HepG2 (cell line): ENCODE data around the gene ZFP90. TPM values are rescaled to one million over a fixed set of nuclear protein-coding genes. Genes with fewer than 3 reads are reported as not detected.

Experiments used
- ARNT2 ChIP-seq: sonication (generic); formaldehyde crosslinking; IDR thresholded peaks from 2 replicates; pipeline ENCODE4 v1.8.0; 2022; ENCODE audit warnings: mild to moderate bottlenecking, low read depth, missing genetic modification reagents, moderate library complexity
- FOXK2 ChIP-seq: fragments of 450-650 bp; IDR thresholded peaks from 2 replicates; pipeline ENCODE4 v1.6.1; 2016
- FOXO1 ChIP-seq: sonication (generic); formaldehyde crosslinking; IDR thresholded peaks from 2 replicates; pipeline ENCODE4 v1.4.0; 2020; ENCODE audit warnings: missing genetic modification reagents
- HMGA1 ChIP-seq: sonication (generic); formaldehyde crosslinking; conservative IDR thresholded peaks from 2 replicates; pipeline ENCODE4 v1.4.0; 2020; ENCODE audit warnings: missing genetic modification reagents
- MED8 ChIP-seq: sonication (generic); formaldehyde crosslinking; IDR thresholded peaks from 2 replicates; pipeline ENCODE4 v1.8.1; 2023; ENCODE audit warnings: mild to moderate bottlenecking, missing genetic modification reagents; ENCODE audit not compliant: insufficient replicate concordance
- MTA3 ChIP-seq: sonication (generic); formaldehyde crosslinking; IDR thresholded peaks from 2 replicates; pipeline ENCODE4 v1.4.0; 2020; ENCODE audit warnings: missing genetic modification reagents
- MYC ChIP-seq: sonication (generic); formaldehyde crosslinking; IDR thresholded peaks from 2 replicates; pipeline ENCODE4 v1.9.0; 2021; ENCODE audit warnings: missing genetic modification reagents, borderline replicate concordance
- SRY ChIP-seq: sonication (generic); formaldehyde crosslinking; IDR thresholded peaks from 2 replicates; pipeline ENCODE4 v1.8.0; 2022; ENCODE audit warnings: mild to moderate bottlenecking, missing genetic modification reagents
- TFE3 ChIP-seq: IDR thresholded peaks from 2 replicates; pipeline ENCODE4 v1.6.1; 2016
- ZNF180 ChIP-seq: sonication (generic); formaldehyde crosslinking; IDR thresholded peaks from 2 replicates; pipeline ENCODE4 v1.4.0; 2020; ENCODE audit warnings: low read depth, missing genetic modification reagents, borderline replicate concordance
- ZNF274 ChIP-seq: sonication (generic); formaldehyde crosslinking; IDR thresholded peaks from 2 replicates; pipeline ENCODE4 v1.5.1; 2020; ENCODE audit warnings: mild to moderate bottlenecking, missing genetic modification reagents
- ZNF354B ChIP-seq: sonication (generic); formaldehyde crosslinking; IDR thresholded peaks from 2 replicates; pipeline ENCODE4 v1.8.0; 2022; ENCODE audit warnings: mild to moderate bottlenecking, missing genetic modification reagents
- ZNF446 ChIP-seq: sonication (generic); formaldehyde crosslinking; IDR thresholded peaks from 2 replicates; pipeline ENCODE4 v1.5.0; 2020; ENCODE audit warnings: mild to moderate bottlenecking, missing genetic modification reagents
- ZNF615 ChIP-seq: sonication (generic); formaldehyde crosslinking; IDR thresholded peaks from 2 replicates; pipeline ENCODE4 v1.5.0; 2020; ENCODE audit warnings: mild to moderate bottlenecking, missing genetic modification reagents, borderline replicate concordance
- ZNF678 ChIP-seq: sonication (generic); formaldehyde crosslinking; IDR thresholded peaks from 2 replicates; pipeline ENCODE4 v1.4.0; 2020; ENCODE audit warnings: mild to moderate bottlenecking, missing genetic modification reagents
- polyA plus RNA-seq, 8 experiments: library from polyadenylated mRNA; depleted of rRNA in 3 of 8; stranded (reverse) in 7 of 8; unstranded in 1 of 8; fragments of >200 nt; fragmentation: Illumina TruSeq in 4 of 8; extraction: Trizol in 4 of 8; gene quantifications; 2 replicates each; pipeline versions ENCODE4 v1.2.1 to v1.2.3, GENCODE V29; 2011 to 2016; ENCODE audit warnings: low read depth in 4 of 8, missing spikeins in 1 of 8, mixed read lengths in 1 of 8; ENCODE audit not compliant: insufficient read depth in 1 of 8
- total RNA-seq, 5 experiments: library from RNA; depleted of rRNA; stranded (reverse); fragments of >200 nt; fragmentation: Illumina TruSeq; extraction: Trizol; gene quantifications; 2 replicates each; pipeline ENCODE4 v1.2.3, GENCODE V29; 2016; ENCODE audit warnings: low read depth in 1 of 5
- TF ChIP-seq, protein P1 (sequence below): sonication (generic); formaldehyde crosslinking; IDR thresholded peaks from 2 replicates; pipeline ENCODE4 v1.9.0; 2021; ENCODE audit warnings: missing genetic modification reagents, borderline replicate concordance
- TF ChIP-seq, protein P2 (sequence below): sonication (generic); formaldehyde crosslinking; IDR thresholded peaks from one replicate; pipeline ENCODE4 v1.5.1; 2020; ENCODE audit warnings: mild to moderate bottlenecking, missing genetic modification reagents; ENCODE audit errors: not compliant biosample characterization

Gene ZFP90
- total and polyA plus RNA-seq, 2 of the 13 experiments (the other 11 are each of a cell fraction or from before 2014, with no cell fraction given): 17.6 to 18.9 TPM

DNA sequence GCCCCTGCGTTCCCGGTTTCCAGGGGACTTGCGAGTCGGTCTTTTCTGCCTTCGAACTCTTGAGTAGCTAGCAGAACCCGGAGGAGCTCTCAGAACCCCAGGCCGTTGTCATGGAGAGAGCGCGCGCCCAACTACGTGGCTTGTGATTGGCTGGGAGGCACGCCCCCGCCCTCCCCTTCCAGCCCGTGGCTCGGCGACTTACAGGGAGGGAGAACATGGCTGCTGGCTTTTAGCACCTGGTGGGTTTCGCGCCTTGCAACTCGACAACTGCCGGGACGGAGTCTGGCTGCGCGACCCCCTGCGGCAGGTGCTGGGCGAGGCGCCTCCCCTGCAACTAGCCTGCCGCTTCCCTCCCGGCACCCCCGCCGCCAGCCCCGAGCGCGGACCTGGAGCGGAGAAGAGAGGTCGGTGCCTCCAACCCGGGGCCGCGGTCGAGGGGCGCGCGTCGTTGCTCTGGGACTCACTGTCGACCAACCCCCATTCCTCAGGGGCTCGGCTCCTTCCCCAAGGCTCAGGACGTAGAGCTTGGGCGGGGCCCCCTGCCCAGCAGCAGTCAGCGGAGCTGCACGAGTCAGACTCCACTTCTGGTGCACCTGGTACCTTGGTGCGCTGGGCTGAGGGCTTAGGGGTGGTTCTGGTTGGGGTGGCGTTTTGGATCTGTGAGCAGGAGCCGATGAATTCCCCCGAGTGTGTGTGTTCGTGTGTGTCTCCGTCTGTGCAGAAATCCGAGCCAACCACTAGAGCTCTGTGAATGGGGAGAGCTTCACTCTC, 9.0 kb upstream of the ZFP90 start (continued):
- TF ChIP-seq, protein P1, sequence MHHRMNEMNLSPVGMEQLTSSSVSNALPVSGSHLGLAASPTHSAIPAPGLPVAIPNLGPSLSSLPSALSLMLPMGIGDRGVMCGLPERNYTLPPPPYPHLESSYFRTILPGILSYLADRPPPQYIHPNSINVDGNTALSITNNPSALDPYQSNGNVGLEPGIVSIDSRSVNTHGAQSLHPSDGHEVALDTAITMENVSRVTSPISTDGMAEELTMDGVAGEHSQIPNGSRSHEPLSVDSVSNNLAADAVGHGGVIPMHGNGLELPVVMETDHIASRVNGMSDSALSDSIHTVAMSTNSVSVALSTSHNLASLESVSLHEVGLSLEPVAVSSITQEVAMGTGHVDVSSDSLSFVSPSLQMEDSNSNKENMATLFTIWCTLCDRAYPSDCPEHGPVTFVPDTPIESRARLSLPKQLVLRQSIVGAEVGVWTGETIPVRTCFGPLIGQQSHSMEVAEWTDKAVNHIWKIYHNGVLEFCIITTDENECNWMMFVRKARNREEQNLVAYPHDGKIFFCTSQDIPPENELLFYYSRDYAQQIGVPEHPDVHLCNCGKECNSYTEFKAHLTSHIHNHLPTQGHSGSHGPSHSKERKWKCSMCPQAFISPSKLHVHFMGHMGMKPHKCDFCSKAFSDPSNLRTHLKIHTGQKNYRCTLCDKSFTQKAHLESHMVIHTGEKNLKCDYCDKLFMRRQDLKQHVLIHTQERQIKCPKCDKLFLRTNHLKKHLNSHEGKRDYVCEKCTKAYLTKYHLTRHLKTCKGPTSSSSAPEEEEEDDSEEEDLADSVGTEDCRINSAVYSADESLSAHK (CRISPR knock-in tag): no peak
- TF ChIP-seq, protein P2, sequence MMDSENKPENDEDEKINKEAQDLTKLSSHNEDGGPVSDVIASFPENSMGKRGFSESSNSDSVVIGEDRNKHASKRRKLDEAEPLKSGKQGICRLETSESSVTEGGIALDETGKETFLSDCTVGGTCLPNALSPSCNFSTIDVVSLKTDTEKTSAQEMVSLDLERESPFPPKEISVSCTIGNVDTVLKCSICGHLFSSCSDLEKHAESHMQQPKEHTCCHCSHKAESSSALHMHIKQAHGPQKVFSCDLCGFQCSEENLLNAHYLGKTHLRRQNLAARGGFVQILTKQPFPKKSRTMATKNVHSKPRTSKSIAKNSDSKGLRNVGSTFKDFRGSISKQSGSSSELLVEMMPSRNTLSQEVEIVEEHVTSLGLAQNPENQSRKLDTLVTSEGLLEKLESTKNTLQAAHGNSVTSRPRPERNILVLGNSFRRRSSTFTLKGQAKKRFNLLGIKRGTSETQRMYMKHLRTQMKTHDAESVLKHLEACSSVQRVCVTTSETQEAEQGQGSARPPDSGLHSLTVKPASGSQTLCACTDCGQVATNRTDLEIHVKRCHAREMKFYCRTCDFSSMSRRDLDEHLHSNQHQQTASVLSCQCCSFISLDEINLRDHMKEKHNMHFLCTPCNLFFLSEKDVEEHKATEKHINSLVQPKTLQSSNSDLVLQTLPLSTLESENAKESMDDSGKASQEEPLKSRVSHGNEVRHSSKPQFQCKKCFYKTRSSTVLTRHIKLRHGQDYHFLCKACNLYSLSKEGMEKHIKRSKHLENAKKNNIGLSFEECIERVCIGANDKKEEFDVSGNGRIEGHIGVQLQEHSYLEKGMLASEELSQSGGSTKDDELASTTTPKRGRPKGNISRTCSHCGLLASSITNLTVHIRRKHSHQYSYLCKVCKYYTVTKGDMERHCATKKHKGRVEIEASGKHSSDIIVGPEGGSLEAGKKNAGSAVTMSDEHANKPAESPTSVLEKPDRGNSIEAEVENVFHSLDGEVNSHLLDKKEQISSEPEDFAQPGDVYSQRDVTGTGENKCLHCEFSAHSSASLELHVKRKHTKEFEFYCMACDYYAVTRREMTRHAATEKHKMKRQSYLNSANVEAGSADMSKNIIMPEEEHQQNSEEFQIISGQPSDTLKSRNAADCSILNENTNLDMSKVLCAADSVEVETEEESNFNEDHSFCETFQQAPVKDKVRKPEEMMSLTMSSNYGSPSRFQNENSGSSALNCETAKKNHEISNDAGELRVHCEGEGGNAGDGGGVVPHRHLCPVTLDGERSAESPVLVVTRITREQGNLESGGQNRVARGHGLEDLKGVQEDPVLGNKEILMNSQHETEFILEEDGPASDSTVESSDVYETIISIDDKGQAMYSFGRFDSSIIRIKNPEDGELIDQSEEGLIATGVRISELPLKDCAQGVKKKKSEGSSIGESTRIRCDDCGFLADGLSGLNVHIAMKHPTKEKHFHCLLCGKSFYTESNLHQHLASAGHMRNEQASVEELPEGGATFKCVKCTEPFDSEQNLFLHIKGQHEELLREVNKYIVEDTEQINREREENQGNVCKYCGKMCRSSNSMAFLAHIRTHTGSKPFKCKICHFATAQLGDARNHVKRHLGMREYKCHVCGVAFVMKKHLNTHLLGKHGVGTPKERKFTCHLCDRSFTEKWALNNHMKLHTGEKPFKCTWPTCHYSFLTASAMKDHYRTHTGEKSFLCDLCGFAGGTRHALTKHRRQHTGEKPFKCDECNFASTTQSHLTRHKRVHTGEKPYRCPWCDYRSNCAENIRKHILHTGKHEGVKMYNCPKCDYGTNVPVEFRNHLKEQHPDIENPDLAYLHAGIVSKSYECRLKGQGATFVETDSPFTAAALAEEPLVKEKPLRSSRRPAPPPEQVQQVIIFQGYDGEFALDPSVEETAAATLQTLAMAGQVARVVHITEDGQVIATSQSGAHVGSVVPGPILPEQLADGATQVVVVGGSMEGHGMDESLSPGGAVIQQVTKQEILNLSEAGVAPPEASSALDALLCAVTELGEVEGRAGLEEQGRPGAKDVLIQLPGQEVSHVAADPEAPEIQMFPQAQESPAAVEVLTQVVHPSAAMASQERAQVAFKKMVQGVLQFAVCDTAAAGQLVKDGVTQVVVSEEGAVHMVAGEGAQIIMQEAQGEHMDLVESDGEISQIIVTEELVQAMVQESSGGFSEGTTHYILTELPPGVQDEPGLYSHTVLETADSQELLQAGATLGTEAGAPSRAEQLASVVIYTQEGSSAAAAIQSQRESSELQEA (CRISPR knock-in tag): peak; percentile 96
- TF ChIP-seq ARNT2 (CRISPR knock-in tag): peak; percentile 98
- no peak for TF ChIP-seq FOXK2
- TF ChIP-seq HMGA1 (CRISPR knock-in tag): no peak
- peak; percentile 96 for TF ChIP-seq SRY (CRISPR knock-in tag)
- TF ChIP-seq ZNF180: peak; percentile 50; the same call in 1 of the 2 replicates
- peak; percentile 82; the same call in 1 of the 2 replicates for TF ChIP-seq ZNF446 (CRISPR knock-in tag)
- no peak for TF ChIP-seq MTA3 (CRISPR knock-in tag)
- TF ChIP-seq TFE3: peak; percentile 86
- no peak for TF ChIP-seq MED8 (CRISPR knock-in tag)
- peak; percentile 62; the same call in 1 of the 2 replicates for TF ChIP-seq FOXO1 (CRISPR knock-in tag)
- 0 out of 2 replicates have a peak, but pooled peaks have one; percentile 69 for TF ChIP-seq ZNF354B
- peak; percentile 81 for TF ChIP-seq MYC (CRISPR knock-in tag)
- TF ChIP-seq ZNF615: no peak
- TF ChIP-seq ZNF678: peak; percentile 93; the same call in 1 of the 2 replicates
- peak; percentile 99 for TF ChIP-seq ZNF274 (CRISPR knock-in tag)
